Neural progenitor cell (in vitro differentiated cells): ENCODE results near the gene NOLC1. TPM values are rescaled to one million over a fixed set of nuclear protein-coding genes. Genes with fewer than 3 reads are reported as not detected.
A peak's percentile ranks its signal among the peaks of the same experiment; 100 is the strongest.

ENCODE experiments used
- DNase-seq: peaks from one replicate; pipeline ENCODE4 v3.0.0-alpha.2; 2016; ENCODE audit warnings: low spot score
- H2AFZ ChIP-seq: fragments of 200-600 bp; sonication (generic); replicated peaks from 2 replicates; pipeline ENCODE4 v1.6.1; 2016; ENCODE audit warnings: antibody characterized with exemption
- H3F3A ChIP-seq: fragments of 200-600 bp; sonication (generic); 2 replicates; pipeline ENCODE4 v1.6.1; 2016; ENCODE audit warnings: antibody characterized with exemption, low read depth
- H3K27ac ChIP-seq: fragments of 200-600 bp; sonication (generic); 2 replicates; pipeline ENCODE4 v1.5.1; 2016; ENCODE audit warnings: mild to moderate bottlenecking
- H3K27me3 ChIP-seq: fragments of 200-600 bp; sonication (generic); 2 replicates; pipeline ENCODE4 v1.6.1; 2016; ENCODE audit warnings: mild to moderate bottlenecking, moderate library complexity
- H3K36me3 ChIP-seq: fragments of 200-600 bp; sonication (generic); 2 replicates; pipeline ENCODE4 v1.5.1; 2016
- H3K4me1 ChIP-seq: fragments of 200-600 bp; sonication (generic); 2 replicates; pipeline ENCODE4 v1.6.1; 2016; ENCODE audit warnings: mixed run types
- H3K4me2 ChIP-seq: fragments of 200-600 bp; sonication (generic); 2 replicates; pipeline ENCODE4 v1.6.1; 2016
- H3K4me3 ChIP-seq: fragments of 200-600 bp; sonication (generic); 2 replicates; pipeline ENCODE4 v1.5.1; 2016
- H3K79me2 ChIP-seq: fragments of 200-600 bp; sonication (generic); 2 replicates; pipeline ENCODE4 v1.6.1; 2016; ENCODE audit warnings: low read depth
- H3K9ac ChIP-seq: fragments of 200-600 bp; sonication (generic); 2 replicates; pipeline ENCODE4 v1.6.1; 2016
- H3K9me3 ChIP-seq: fragments of 200-600 bp; sonication (generic); 2 replicates; pipeline ENCODE4 v1.5.1; 2016; ENCODE audit warnings: low read depth
- H4K20me1 ChIP-seq: fragments of 200-600 bp; sonication (generic); 2 replicates; pipeline ENCODE4 v1.6.1; 2016; ENCODE audit warnings: low read depth
- H3K27ac Mint-ChIP-seq: 3 replicates; pipeline ENCODE4 v1.8.0; 2021; ENCODE audit warnings: mixed read lengths
- H3K27me3 Mint-ChIP-seq: 2 replicates; pipeline ENCODE4 v1.8.0; 2022; ENCODE audit warnings: low read depth, mild to moderate bottlenecking, inconsistent platforms, moderate library complexity, mixed read lengths; ENCODE audit not compliant: insufficient read depth
- H3K36me3 Mint-ChIP-seq: 3 replicates; pipeline ENCODE4 v1.8.0; 2021; ENCODE audit warnings: mixed read lengths
- H3K4me1 Mint-ChIP-seq: 3 replicates; pipeline ENCODE4 v1.8.0; 2021; ENCODE audit warnings: mixed read lengths
- H3K4me3 Mint-ChIP-seq: 3 replicates; pipeline ENCODE4 v1.8.0; 2021; ENCODE audit warnings: mild to moderate bottlenecking, moderate library complexity, mixed read lengths
- H3K9me3 Mint-ChIP-seq: 3 replicates; pipeline ENCODE4 v1.8.0; 2020; ENCODE audit warnings: mixed read lengths
- CTCF ChIP-seq: fragments of 200-600 bp; sonication (generic); IDR thresholded peaks from 2 replicates; pipeline ENCODE4 v1.5.1; 2017; ENCODE audit warnings: antibody characterized with exemption, mild to moderate bottlenecking
- EZH2 ChIP-seq: fragments of 200-600 bp; sonication (generic); IDR thresholded peaks from 2 replicates; pipeline ENCODE4 v1.6.1; 2017; ENCODE audit warnings: antibody characterized with exemption, mild to moderate bottlenecking, moderate library complexity
- EZH2phosphoT487 ChIP-seq: fragments of 200-600 bp; sonication (generic); IDR thresholded peaks from 2 replicates; pipeline ENCODE4 v1.6.1; 2017; ENCODE audit warnings: antibody characterized with exemption
- total RNA-seq: library from RNA; depleted of rRNA; stranded (reverse); fragments of >200 nt; gene quantifications from 2 replicates; pipeline ENCODE4 v1.2.3, GENCODE V29; 2015; ENCODE audit warnings: low replicate concordance

NOLC1 gene
- total RNA-seq, 1 donor from 2014 or later = 80.6 TPM

- Histone ChIP-seq H4K20me1 (peaks cover 8% of the 10 kb centered on the region), H3K4me2 (peak overlapping the region; percentile 89), H3K4me1 (peaks cover 45% of the 10 kb centered on the region), H3K36me3 (no peaks in the 10 kb centered on the region), H3K27ac (peak overlapping the region; percentile 91), H3K79me2 (peaks cover 36% of the 10 kb centered on the region), H3K27me3 (no peaks in the 10 kb centered on the region), H3K9me3 (no peaks in the 10 kb centered on the region), H2AFZ (no peak overlapping the region), H3F3A (peaks cover 69% of the 10 kb centered on the region), H3K9ac (no peak overlapping the region), H3K4me3 (peak overlapping the region; percentile 81)
- TF ChIP-seq CTCF (no peak), EZH2 (no peak), EZH2phosphoT487 (no peak)
- H3K36me3 Mint-ChIP-seq = no peaks in the 10 kb centered on the region
- H3K27ac Mint-ChIP-seq = peak overlapping the region; percentile 78
- peaks cover 49% of the 10 kb centered on the region for H3K4me1 Mint-ChIP-seq
- H3K27me3 Mint-ChIP-seq = peaks cover 10% of the 10 kb centered on the region
- no peaks in the 10 kb centered on the region for H3K9me3 Mint-ChIP-seq
- peak overlapping the region; percentile 90 for H3K4me3 Mint-ChIP-seq
- peak; percentile 89 for DNase-seq
Observed at GRCh38 chr10:102120991-102121738, 31.0 kb upstream of the NOLC1 start.

GRCh38 chr10:102121739-102122372 lies 30.3 kb upstream of the NOLC1 start:
- Histone ChIP-seq H3K9me3 (no peaks in the 10 kb centered on the region), H3K4me2 (peak overlapping the region; percentile 89), H3K36me3 (no peaks in the 10 kb centered on the region), H4K20me1 (peaks cover 8% of the 10 kb centered on the region), H3K4me3 (peak overlapping the region; percentile 81), H3F3A (peaks cover 63% of the 10 kb centered on the region), H3K9ac (no peak overlapping the region), H3K4me1 (peaks cover 38% of the 10 kb centered on the region), H3K79me2 (peaks cover 29% of the 10 kb centered on the region), H2AFZ (no peak overlapping the region), H3K27me3 (no peaks in the 10 kb centered on the region), H3K27ac (no peak overlapping the region)
- Mint-ChIP-seq H3K4me1 (peaks cover 43% of the 10 kb centered on the region), H3K4me3 (peak overlapping the region; percentile 90), H3K27ac (peak overlapping the region; percentile 53), H3K9me3 (no peaks in the 10 kb centered on the region), H3K27me3 (peaks cover 8% of the 10 kb centered on the region), H3K36me3 (no peaks in the 10 kb centered on the region)
- TF ChIP-seq CTCF (peak; percentile 30), EZH2 (no peak)
- peak; percentile 54 for DNase-seq

GRCh38 chr10:102122450-102122849 lies 29.7 kb upstream of the NOLC1 start:
- H3K36me3 ChIP-seq = no peaks in the 10 kb centered on the region
- peaks cover 24% of the 10 kb centered on the region for H3K79me2 ChIP-seq
- no peak overlapping the region for H3K4me3 Mint-ChIP-seq
- H3K9me3 Mint-ChIP-seq = no peaks in the 10 kb centered on the region
- peak overlapping the region; percentile 89 for H3K4me2 ChIP-seq
- no peak overlapping the region for H3K4me3 ChIP-seq
- H3K9me3 ChIP-seq = no peaks in the 10 kb centered on the region
- peaks cover 38% of the 10 kb centered on the region for H3K4me1 Mint-ChIP-seq
- H3K27me3 Mint-ChIP-seq = peaks cover 8% of the 10 kb centered on the region
- H3K9ac ChIP-seq = no peak overlapping the region
- no peak for DNase-seq
- peaks cover 8% of the 10 kb centered on the region for H4K20me1 ChIP-seq
- H3K27ac ChIP-seq = no peak overlapping the region
- H3K36me3 Mint-ChIP-seq = no peaks in the 10 kb centered on the region
- H2AFZ ChIP-seq = no peak overlapping the region
- TF ChIP-seq EZH2 (no peak), CTCF (no peak), EZH2phosphoT487 (no peak)
- H3F3A ChIP-seq = peaks cover 57% of the 10 kb centered on the region
- H3K27ac Mint-ChIP-seq = no peak overlapping the region
- H3K4me1 ChIP-seq = peaks cover 32% of the 10 kb centered on the region
- H3K27me3 ChIP-seq = no peaks in the 10 kb centered on the region
